22Rv1 (cell line): ENCODE results near the gene PUS1.

Experiments
- ZFX ChIP-seq: fragments of 450-650 bp; IDR thresholded peaks from 2 replicates; pipeline ENCODE4 v1.6.1; 2017; ENCODE audit warnings: antibody characterized with exemption, borderline replicate concordance
- TF ChIP-seq, protein P1 (sequence below): fragments of 450-650 bp; IDR thresholded peaks from 2 replicates; pipeline ENCODE4 v1.5.1; 2017; ENCODE audit warnings: mild to moderate bottlenecking

DNA sequence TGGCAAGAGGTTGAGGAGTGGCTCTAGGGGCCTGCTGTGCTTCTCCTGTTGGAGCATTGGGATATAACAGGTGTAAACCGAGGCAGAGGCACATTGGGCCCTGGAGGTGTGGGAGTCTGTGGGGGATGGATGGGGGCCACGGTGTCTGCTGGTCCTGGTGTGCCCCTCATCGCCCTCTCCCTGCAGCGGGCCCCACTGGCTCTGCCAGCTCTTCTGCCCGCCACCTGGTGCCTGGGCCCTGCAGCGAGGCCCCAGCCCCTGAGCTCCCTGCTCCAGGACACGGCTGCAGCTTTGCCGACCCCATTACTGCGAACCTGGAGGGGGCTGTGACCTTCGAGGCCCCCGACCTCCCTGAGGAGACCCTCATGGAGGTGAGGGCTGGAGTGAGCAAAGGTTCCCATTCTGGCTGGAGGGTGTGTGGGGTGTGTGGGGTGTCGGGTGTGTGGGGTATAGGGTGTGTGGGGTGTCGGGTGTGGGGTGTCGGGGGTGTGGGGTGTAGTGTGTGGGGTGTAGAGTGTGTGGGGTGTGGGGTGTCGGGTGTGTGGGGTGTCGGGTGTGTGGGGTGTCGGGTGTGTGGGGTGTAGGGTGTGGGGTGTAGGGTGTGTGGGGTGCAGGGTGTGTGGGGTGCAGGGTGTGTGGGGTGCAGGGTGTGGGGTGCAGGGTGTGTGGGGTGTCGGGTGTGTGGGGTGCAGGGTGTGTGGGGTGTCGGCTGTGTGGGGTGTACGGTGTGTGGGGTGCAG lies 10.6 kb upstream of the PUS1 start:
- TF ChIP-seq, protein P1, sequence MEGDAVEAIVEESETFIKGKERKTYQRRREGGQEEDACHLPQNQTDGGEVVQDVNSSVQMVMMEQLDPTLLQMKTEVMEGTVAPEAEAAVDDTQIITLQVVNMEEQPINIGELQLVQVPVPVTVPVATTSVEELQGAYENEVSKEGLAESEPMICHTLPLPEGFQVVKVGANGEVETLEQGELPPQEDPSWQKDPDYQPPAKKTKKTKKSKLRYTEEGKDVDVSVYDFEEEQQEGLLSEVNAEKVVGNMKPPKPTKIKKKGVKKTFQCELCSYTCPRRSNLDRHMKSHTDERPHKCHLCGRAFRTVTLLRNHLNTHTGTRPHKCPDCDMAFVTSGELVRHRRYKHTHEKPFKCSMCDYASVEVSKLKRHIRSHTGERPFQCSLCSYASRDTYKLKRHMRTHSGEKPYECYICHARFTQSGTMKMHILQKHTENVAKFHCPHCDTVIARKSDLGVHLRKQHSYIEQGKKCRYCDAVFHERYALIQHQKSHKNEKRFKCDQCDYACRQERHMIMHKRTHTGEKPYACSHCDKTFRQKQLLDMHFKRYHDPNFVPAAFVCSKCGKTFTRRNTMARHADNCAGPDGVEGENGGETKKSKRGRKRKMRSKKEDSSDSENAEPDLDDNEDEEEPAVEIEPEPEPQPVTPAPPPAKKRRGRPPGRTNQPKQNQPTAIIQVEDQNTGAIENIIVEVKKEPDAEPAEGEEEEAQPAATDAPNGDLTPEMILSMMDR: no peak
- TF ChIP-seq ZFX: no peak
